Type B pancreatic cell (in vitro differentiated cells): ENCODE results near the gene UBAP1. TPM values are rescaled to one million over a fixed set of nuclear protein-coding genes. Genes with fewer than 3 reads are reported as not detected.
A peak's percentile ranks its signal among the peaks of the same experiment; 100 is the strongest.

Experiments used
- DNase-seq: peaks from one replicate; pipeline ENCODE4 v3.0.0; 2021; ENCODE audit warnings: mixed read lengths; ENCODE audit not compliant: unreplicated experiment; ENCODE audit errors: extremely low spot score
- H3K27ac Mint-ChIP-seq: 2 replicates; pipeline ENCODE4 v1.8.0; 2021; ENCODE audit warnings: mild to moderate bottlenecking, mixed read lengths
- H3K27me3 Mint-ChIP-seq: 2 replicates; pipeline ENCODE4 v1.8.0; 2021; ENCODE audit warnings: mixed read lengths
- H3K36me3 Mint-ChIP-seq: 2 replicates; pipeline ENCODE4 v1.8.0; 2021; ENCODE audit warnings: mixed read lengths
- H3K4me1 Mint-ChIP-seq: one replicate; pipeline ENCODE4 v1.8.0; 2021; ENCODE audit warnings: mixed read lengths; ENCODE audit not compliant: unreplicated experiment
- H3K4me3 Mint-ChIP-seq: 2 replicates; pipeline ENCODE4 v1.8.0; 2021; ENCODE audit warnings: mild to moderate bottlenecking, mixed read lengths
- H3K9me3 Mint-ChIP-seq: 2 replicates; pipeline ENCODE4 v1.8.0; 2021; ENCODE audit warnings: mixed read lengths
- total RNA-seq: library from RNA; stranded (reverse); gene quantifications from 2 replicates; pipeline ENCODE4 v1.2.1, GENCODE V29; 2021; ENCODE audit warnings: low replicate concordance
- TF ChIP-seq, protein P1 (sequence below): fragments of 200-600 bp; sonication (generic); conservative IDR thresholded peaks from 2 replicates; pipeline ENCODE4 v1.5.0; 2021; ENCODE audit warnings: antibody characterized with exemption, mild to moderate bottlenecking

UBAP1 gene
- total RNA-seq, 1 donor from 2014 or later, result 35.9 TPM

- peaks cover 7% of the 10 kb centered on the region for H3K4me1 Mint-ChIP-seq
- H3K27ac Mint-ChIP-seq, result peak overlapping the region; percentile 65
Observed at GRCh38 chr9:34253460-34253837, 74.6 kb downstream of the UBAP1 start.

GRCh38 chr9:34254141-34254913 is 75.5 kb downstream of the UBAP1 start:
- peak overlapping the region; percentile 43 for H3K27ac Mint-ChIP-seq
- H3K4me1 Mint-ChIP-seq, result peaks cover 7% of the 10 kb centered on the region
- TF ChIP-seq, protein P1, sequence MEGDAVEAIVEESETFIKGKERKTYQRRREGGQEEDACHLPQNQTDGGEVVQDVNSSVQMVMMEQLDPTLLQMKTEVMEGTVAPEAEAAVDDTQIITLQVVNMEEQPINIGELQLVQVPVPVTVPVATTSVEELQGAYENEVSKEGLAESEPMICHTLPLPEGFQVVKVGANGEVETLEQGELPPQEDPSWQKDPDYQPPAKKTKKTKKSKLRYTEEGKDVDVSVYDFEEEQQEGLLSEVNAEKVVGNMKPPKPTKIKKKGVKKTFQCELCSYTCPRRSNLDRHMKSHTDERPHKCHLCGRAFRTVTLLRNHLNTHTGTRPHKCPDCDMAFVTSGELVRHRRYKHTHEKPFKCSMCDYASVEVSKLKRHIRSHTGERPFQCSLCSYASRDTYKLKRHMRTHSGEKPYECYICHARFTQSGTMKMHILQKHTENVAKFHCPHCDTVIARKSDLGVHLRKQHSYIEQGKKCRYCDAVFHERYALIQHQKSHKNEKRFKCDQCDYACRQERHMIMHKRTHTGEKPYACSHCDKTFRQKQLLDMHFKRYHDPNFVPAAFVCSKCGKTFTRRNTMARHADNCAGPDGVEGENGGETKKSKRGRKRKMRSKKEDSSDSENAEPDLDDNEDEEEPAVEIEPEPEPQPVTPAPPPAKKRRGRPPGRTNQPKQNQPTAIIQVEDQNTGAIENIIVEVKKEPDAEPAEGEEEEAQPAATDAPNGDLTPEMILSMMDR, result no peak
- no peaks in the 10 kb centered on the region for H3K27me3 Mint-ChIP-seq
- H3K36me3 Mint-ChIP-seq, result peaks cover 4% of the 10 kb centered on the region
- no peak for DNase-seq
- H3K9me3 Mint-ChIP-seq, result no peaks in the 10 kb centered on the region
- H3K4me3 Mint-ChIP-seq, result no peak overlapping the region

More at GRCh38 chr9:34253460-34253837, 74.6 kb downstream of the UBAP1 start:
- TF ChIP-seq, protein P1, result no peak
- Mint-ChIP-seq H3K36me3 (peaks cover 6% of the 10 kb centered on the region), H3K4me3 (no peak overlapping the region), H3K9me3 (no peaks in the 10 kb centered on the region), H3K27me3 (no peaks in the 10 kb centered on the region)
- no peak for DNase-seq

DNA sequence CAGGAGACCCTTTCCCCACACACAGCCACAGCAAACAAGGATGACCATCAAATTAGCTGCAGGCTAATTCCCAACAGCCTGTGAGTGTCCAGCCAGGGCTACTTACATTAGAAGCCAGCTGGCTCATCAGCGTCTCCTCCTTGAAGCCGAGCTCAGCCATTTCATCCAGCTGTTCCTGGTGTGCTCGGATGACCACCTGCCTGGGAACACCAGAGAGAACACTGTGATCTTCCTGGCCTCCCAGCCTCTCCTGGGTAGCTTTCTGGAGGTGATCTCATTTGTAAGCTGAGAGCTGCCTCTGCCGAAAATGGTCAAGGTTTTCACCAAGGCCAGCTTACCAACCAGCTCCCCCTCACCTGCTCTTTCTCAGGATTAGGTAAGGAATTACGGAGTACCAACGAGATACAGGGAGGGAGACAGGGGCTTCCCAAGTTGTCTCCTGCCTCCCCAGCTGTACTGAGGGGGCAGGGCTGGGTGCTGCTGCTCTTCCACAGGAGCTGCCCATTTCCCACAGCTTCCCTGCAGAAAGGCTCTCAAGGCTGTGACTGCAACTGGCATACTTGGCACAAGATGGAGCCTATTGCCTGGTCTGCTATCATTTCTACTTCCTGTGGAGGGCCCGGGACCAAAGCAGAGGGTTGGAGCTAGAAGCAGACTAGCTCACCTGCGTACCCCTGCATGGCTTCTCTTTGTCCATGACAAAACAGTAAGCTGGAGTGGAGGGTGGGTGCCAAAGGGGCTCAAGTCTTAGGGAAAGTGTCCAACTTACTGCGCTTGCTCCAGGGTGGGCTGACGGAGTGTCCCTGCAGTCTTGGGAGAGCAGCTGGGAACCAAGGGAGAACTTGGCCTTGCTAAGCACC is 76.4 kb downstream of the UBAP1 start:
- DNase-seq, result no peak
- TF ChIP-seq, protein P1, result no peak
- peaks cover 5% of the 10 kb centered on the region for H3K36me3 Mint-ChIP-seq
- no peaks in the 10 kb centered on the region for H3K9me3 Mint-ChIP-seq
- no peak overlapping the region for H3K27ac Mint-ChIP-seq
- no peak overlapping the region for H3K4me3 Mint-ChIP-seq
- H3K4me1 Mint-ChIP-seq, result peaks cover 7% of the 10 kb centered on the region
- H3K27me3 Mint-ChIP-seq, result no peaks in the 10 kb centered on the region

DNA sequence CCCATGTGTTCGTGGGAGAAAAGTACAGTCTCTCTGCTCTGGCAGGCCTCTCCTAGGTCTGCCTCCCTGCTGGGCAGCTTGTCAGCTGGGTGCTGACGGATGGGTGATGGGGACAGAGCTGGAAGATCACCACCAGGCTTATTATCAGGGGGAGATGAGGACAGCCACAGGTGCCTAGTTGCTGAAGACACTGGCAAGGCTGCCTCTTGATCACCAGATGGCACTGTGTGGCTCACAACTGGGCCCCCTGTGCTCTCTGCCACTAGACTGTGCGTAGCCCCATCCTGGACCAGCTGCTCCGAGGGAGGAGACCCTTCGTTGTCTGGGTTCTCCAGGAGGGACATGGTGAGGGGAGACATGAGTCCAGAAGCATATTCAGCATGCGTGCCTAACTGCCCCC is 77.3 kb downstream of the UBAP1 start:
- Mint-ChIP-seq H3K4me3 (no peak overlapping the region), H3K9me3 (no peaks in the 10 kb centered on the region), H3K27ac (peak overlapping the region; percentile 43), H3K27me3 (no peaks in the 10 kb centered on the region), H3K36me3 (peaks cover 5% of the 10 kb centered on the region), H3K4me1 (peaks cover 7% of the 10 kb centered on the region)
- DNase-seq, result no peak
- TF ChIP-seq, protein P1, result no peak

DNA sequence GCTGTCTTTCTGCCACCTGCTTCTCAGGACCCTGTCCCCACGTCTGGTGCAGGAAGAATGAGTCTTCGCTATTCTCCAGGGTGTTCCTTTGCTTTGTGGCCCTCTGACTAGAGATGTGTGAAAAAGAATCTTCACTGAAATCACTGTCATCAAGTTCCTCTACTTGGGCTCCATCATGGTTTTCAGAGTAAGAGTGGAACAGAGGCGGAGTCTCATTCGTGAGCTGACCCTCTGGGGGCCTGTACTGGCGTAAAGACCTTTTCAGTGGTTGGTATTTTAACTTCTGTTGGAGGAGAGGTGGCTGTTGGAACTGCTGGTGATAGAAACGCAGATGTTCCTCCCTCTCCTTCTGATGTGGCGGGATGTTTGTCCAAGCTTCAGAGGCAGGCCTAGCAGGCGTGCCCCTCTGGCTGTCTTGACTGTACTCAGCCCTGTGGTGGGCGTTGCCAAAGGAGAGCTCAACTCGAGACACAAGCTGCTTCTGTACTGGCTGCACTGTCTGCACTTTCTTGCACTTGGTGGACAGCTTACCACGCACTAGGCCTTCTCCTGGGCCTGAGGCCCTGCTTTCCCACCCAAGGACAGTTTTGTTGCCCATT is 78.2 kb downstream of the UBAP1 start:
- H3K9me3 Mint-ChIP-seq, result no peaks in the 10 kb centered on the region
- H3K27me3 Mint-ChIP-seq, result no peaks in the 10 kb centered on the region
- H3K27ac Mint-ChIP-seq, result no peak overlapping the region
- TF ChIP-seq, protein P1, result no peak
- no peak for DNase-seq
- peaks cover 5% of the 10 kb centered on the region for H3K36me3 Mint-ChIP-seq
- H3K4me3 Mint-ChIP-seq, result no peak overlapping the region
- H3K4me1 Mint-ChIP-seq, result peaks cover 7% of the 10 kb centered on the region
